ENCODE results near the gene HSPA12B.

Gene HSPA12B

DNA sequence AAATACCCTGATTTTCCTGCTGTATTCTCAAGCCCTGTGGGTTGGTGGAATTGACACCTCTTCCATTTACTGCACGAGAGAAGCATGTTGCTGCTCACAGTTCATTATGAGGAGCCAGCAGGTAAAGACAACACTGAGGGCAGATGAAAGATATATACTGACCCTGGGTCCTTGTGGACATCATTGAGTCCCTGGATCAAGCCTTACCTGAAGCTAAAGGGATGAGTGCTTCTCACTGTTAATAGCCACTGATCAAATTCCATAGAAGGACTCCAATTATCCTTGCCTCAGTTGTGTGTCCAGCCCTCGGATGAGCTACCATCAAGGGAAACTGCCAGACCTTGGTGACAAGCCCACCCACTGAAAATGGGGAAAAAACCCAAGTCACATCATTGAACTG lies 12.4 kb upstream of the HSPA12B start:
- no peak overlapping the region for H3K4me3 ChIP-seq (ENCODE audit: low read length)
- TF ChIP-seq, protein P1, sequence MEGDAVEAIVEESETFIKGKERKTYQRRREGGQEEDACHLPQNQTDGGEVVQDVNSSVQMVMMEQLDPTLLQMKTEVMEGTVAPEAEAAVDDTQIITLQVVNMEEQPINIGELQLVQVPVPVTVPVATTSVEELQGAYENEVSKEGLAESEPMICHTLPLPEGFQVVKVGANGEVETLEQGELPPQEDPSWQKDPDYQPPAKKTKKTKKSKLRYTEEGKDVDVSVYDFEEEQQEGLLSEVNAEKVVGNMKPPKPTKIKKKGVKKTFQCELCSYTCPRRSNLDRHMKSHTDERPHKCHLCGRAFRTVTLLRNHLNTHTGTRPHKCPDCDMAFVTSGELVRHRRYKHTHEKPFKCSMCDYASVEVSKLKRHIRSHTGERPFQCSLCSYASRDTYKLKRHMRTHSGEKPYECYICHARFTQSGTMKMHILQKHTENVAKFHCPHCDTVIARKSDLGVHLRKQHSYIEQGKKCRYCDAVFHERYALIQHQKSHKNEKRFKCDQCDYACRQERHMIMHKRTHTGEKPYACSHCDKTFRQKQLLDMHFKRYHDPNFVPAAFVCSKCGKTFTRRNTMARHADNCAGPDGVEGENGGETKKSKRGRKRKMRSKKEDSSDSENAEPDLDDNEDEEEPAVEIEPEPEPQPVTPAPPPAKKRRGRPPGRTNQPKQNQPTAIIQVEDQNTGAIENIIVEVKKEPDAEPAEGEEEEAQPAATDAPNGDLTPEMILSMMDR (IDR thresholded peaks at IDR 0.05; ENCODE audit: insufficient read depth, low read depth, low read length, missing control alignments), result no peak
- no peak for DNase-seq (ENCODE audit: low read depth)

DNA sequence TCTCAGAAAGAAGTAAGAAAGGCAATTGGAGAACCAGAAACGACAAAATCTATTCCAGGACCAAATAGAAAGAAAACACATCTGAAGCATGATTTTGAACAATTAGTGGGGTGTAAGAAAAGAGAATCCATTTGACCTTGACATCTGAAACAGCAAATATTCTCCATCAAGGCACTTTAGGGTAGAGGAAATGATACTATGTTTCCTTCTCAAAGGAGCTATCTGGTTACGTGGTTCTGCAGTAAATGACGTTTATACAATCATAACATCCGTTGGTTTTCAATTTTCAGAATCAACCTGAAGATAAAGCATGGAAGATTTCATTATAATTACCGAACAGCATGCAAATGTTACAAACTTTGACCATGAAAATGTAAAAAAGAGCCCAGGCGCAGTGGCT lies 11.9 kb upstream of the HSPA12B start:
- DNase-seq (ENCODE audit: low read depth), result no peak
- TF ChIP-seq, protein P1 (IDR thresholded peaks at IDR 0.05; ENCODE audit: insufficient read depth, low read depth, low read length, missing control alignments), result no peak
- H3K4me3 ChIP-seq (ENCODE audit: low read length), result no peak overlapping the region

DNA sequence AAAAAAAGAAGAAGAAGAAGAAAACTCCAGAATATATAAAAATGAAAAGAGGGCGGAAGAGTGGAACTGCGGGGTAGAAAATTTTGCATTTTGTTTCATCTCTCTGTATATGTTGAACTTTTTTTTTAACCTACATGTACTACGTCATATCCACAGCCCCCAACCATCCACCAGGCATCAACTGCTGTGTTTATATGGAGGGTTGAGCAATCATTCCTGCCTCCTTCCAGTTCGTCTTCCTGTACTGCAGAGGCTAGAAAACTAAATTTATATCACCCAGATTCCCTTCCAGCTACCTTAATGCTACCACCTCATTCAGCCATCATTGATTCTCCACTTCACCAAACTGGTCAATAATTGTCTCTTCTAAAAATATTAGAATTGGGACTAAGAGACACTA lies 10.6 kb upstream of the HSPA12B start:
- DNase-seq (ENCODE audit: low read depth), result no peak
- TF ChIP-seq, protein P1 (IDR thresholded peaks at IDR 0.05; ENCODE audit: insufficient read depth, low read depth, low read length, missing control alignments), result no peak
- no peak overlapping the region for H3K4me3 ChIP-seq (ENCODE audit: low read length)

DNA sequence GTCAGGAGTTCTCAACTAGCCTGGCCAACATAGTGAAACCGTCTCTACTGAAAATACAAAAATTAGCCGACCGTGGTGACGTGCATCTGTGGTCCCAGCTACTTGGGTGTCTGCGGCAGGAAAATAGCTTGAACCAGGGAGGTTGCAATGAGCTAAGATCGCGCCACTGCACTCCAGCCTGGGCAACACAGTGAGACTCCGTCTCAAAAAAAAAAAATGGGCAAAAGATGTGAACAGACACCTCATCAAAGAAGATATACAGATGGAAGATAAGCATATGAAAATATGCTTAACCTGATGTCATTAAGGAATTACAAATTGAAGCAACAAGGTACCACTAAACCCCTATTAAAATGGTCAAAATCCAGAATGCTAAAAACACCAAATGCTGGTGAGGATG lies 9.2 kb upstream of the HSPA12B start:
- no peak for DNase-seq (ENCODE audit: low read depth)
- TF ChIP-seq, protein P1 (IDR thresholded peaks at IDR 0.05; ENCODE audit: insufficient read depth, low read depth, low read length, missing control alignments), result no peak

DNA sequence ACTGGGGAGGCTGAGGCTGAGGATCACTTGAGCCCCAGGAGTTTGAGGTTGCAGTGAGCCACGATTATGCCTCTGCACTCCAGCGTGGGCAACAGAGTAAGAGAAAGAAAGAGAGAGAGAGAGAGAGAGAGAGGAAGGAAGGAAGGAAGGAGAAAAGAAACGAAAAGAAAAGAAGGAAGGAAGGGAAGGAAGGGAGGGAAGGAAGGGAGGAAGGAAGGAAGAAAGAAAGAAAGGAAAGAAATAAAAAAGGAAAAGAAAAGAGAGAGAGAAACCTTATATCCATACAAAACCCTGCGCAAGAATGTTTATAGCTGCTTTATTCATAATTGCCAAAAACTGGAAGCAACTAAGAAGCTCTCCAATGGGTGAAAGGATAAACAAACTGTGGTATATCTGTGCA lies 8.1 kb upstream of the HSPA12B start:
- H3K4me3 ChIP-seq (ENCODE audit: low read length), result no peak overlapping the region
- TF ChIP-seq, protein P1 (IDR thresholded peaks at IDR 0.05; ENCODE audit: insufficient read depth, low read depth, low read length, missing control alignments), result no peak
- no peak for DNase-seq (ENCODE audit: low read depth)

More for the DNA sequence above, 9.2 kb upstream of the HSPA12B start:
- no peak overlapping the region for H3K4me3 ChIP-seq (ENCODE audit: low read length)

DNA sequence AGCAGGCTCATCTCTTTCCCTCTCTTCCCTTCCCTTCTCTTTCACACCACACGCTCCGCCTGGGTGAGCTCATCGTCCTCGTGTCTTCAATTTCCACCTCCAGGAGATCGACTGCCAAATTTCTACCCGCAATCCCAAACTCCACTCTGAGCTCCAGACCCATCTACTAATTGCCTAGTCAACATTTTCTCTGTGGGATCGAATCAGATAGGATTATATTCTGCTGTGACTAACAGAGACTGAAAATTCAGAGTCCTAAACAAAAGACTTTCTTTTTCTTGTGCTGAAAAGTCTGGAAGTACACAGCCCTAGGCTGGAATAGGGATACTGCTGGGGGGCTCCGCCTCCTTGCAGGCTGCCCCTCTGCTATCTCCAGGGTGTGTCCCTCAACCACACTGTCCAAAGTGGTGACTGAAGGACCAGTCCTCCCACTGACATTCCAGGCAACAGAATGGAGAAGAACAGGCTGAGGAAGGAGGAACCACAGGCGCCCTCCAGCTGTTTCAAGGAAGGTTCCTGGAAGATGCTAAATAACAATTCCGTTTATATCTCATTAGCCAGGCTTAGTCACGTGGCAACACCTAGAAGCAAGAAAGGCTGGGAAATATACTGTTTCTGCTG lies 5.0 kb upstream of the HSPA12B start:
- TF ChIP-seq, protein P1 (IDR thresholded peaks at IDR 0.05; ENCODE audit: insufficient read depth, low read depth, low read length, missing control alignments), result no peak
- peak; percentile 27 for DNase-seq (ENCODE audit: low read depth)
- H3K4me3 ChIP-seq (ENCODE audit: low read length), result no peak overlapping the region

DNA sequence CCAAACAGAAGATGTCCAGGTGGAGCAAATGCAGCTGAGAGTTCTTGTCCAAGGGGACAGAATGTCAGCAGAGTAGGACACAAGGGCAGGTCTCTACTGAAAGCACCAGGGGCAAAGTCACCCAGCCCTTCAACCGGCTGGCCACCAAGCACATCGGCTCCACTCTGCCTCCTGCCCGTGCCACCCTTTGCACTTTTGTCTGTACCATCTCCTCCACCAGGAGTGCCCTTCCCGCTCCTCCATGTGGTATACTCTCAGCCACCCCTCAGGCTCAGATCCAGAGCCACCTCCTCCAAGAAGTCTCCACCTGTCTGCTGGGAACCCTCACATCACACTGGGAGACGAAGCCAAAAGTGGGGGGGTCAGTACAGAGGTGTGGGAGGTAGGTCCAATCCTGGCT lies 4.1 kb upstream of the HSPA12B start:
- H3K4me3 ChIP-seq (ENCODE audit: low read length), result no peak overlapping the region
- DNase-seq (ENCODE audit: low read depth), result no peak
- TF ChIP-seq, protein P1 (IDR thresholded peaks at IDR 0.05; ENCODE audit: insufficient read depth, low read depth, low read length, missing control alignments), result no peak

All from epithelial cell of esophagus (primary cell).